HG03354 (cell line): ENCODE measurements around the gene ESR1.
"Not testable (repeated sequence)": the region's sequence is repeated elsewhere in the genome, so short reads cannot be mapped to it uniquely, and the experiment has no call there.

ENCODE experiments used
- ATAC-seq: cut with Tn5 transposase; IDR thresholded peaks from one replicate; pipeline ENCODE4 v1.9.1; 2021; ENCODE audit warnings: mild to moderate bottlenecking; ENCODE audit not compliant: unreplicated experiment, poor library complexity, severe bottlenecking

ESR1 gene

DNA sequence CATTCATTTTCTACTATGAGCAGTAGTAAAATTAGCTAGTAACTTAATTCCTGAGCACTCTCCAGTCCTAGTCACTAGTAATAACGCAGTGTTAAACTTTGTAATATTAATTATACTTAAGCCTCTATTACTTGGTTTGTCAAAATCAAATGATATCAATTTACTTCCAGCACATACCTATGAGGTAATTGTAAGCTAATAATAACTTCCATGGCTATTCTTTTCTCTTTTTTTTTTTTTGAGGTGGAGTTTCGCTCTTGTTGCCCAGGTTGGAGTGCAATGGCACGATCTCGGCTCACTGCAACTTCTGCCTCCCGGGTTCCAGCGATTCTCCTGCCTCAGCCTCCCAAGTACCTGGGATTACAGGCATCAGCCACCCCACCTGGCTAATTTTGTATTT, 219.3 kb downstream of the ESR1 start:
- not testable (repeated sequence) for ATAC-seq

DNA sequence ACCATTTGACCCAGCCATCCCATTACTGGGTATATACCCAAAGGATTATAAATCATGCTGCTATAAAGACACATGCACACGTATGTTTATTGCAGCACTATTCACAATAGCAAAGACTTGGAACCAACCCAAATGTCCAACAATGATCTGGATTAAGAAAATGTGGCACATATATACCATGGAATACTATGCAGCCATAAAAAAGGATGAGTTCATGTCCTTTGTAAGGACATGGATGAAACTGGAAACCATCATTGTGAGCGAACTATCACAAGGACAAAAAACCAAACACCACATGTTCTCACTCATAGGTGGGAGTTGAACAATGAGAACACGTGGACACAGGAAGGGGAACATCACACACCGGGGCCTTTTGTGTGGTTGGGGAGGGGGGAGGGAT, 226.3 kb downstream of the ESR1 start:
- ATAC-seq: not testable (repeated sequence)

DNA sequence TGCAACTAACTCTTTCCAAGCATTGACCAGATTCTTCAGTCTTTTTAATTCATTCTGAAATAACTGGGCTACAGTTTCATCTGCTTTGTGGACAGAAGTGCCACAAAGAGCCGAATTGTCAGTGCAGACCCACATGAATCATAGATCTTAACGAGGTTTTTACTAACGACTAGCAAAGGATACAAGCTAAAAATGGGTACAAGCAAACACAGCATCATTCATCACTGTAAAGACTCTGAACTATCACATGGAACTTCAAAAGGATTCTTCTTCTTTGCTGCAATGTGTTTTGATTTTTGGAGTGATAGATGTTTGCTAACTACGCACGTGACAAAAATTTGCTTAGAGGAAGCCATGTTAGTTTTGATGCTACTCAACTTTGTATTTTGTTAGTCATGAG, 227.1 kb downstream of the ESR1 start:
- ATAC-seq: no peak

DNA sequence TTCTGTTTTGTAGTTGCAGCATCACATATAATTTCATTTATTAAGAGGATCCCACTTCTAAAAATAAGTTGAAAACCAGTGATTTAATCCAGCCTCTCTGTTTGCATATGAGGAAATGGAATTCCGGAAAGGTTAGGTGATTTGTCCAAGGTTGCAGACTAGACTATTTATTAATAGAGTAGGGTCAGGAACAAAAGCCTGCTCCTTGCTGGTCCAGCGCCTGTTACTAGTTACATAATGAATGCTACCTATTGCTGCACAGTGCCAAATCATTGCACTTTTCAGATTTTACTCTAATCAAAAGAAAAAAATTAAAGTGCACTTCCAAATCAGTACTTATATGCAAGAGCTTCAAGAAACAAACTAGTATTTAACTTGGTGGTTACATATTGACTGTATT, 238.6 kb downstream of the ESR1 start:
- ATAC-seq: no peak

DNA sequence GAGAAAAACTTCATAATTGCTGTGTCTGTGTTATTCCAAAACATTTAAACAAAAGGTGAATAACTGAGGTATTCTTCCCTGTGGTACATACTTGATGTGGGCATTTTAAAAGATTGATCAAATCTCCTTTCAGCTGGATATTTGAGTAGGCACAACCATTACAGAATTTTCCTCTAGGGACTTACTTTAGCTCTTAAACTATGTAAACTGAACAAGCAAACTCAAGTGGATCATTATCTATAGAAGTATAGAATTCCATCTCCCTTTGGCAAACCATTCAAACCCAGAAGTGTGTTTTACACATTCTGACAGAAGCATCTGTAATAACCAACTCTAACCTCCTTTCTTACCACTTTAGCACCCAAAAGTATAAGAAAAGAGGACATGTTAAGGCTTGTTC, 241.4 kb downstream of the ESR1 start:
- no peak for ATAC-seq

DNA sequence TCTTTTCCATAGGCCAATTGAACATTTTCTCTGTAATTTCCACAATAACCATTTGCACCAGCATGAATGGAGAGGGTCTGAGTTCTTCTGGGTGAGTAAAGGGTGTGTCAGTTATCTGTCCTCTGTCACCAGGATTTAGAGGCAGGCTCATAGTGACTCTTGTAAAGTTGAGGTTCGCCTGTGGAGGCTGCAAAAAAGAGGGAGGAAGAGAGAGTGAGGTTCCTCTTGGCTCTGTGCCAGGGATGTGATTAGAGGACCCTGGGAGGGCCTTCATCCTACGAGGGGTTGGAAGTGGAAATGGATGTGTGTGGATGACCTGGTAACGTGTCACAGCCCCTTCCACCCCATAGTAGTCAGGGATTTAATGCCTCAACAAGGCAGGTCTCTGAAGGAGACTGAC, 242.0 kb downstream of the ESR1 start:
- no peak for ATAC-seq

DNA sequence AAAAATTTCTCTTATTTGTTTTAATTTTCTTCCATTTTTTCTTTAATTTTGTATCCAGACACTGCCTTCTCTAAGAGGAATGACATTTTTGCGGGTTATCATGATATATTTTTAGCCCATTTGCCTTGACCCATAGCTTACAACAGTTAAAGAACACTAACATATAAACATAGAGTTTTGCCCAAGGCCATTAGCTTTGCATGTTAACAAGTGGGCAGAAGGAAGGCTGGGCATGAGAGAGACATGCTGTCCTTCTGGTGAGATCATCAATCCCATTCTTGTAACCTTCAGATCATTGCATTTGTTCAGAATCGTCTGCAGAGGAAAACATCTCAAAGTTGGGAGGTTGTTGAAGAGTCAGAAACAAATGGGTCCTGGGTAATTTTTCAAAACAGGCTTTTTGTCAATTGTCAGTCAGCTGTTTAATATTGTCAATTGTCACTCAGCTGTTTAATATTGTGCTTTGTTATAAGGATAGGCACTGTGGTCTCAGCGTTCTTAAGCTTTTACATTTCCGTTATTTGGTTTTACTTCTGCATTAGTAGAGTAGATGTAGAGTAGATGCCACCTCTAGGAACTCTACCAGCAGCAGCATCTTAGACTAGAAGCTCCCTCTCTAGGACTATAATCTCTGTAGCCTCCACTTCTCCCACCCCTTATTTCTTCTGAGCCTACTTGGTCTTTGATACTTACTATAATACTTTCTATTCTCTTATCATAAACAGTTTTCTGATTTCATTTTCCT, 243.1 kb downstream of the ESR1 start:
- ATAC-seq: no peak

DNA sequence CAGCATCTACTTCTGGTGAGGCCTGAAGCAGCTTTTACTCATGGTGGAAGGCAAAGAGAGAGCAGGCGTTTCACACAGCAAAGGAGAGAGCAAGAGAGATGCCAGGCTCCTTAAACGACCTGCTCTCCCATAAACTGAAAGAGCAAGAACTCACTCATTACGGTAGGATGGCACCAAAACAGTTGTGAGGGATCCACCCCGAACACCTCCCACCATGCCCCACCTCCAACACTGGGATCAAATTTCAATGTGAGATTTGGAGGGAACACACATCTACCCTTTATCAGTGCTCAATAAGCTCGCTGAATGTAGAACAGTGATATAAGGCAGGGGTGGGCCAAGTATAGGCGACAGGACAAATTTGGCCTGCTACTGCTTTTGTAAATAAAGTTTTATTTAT, 244.6 kb downstream of the ESR1 start:
- ATAC-seq: no peak

DNA sequence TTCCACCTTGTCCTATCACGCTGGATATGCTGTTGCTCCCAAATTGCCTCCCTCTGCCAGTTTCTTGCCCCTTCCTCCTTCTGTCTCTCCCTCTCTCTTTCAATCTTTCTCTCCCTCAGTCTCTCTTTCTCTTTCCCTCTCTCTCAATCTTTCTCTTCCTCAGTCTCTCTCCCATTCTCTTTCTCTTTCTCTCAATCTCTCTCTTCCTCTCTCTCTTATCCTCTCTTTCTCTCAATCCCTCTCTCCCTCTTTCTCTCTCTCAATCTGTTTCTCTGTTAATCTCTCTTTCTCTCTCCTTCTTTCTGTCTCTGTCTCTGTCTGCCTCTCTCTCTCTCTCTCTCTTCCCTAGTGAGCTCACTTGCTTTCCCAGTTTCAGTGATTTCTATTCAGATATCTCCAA, 245.8 kb downstream of the ESR1 start:
- no peak for ATAC-seq

DNA sequence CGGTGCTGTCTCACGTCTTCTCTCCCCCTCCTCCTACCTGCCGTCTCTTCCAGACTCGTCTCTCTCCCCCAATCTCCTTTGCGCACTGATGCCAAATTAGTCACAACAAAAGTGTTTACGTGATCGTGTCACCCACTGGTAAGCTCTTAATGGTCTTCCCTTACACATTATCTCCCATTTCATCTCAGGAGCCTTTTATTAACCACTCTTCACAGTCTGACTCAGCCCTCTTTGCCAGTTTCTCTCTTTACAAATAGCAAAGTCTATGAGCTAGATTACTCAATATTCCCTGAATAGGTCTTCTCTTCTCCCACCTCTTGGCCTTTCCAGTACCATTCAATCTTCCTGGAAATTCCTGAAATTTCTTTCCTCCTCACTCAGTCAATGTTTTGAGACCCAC, 247.0 kb downstream of the ESR1 start:
- ATAC-seq: no peak

DNA sequence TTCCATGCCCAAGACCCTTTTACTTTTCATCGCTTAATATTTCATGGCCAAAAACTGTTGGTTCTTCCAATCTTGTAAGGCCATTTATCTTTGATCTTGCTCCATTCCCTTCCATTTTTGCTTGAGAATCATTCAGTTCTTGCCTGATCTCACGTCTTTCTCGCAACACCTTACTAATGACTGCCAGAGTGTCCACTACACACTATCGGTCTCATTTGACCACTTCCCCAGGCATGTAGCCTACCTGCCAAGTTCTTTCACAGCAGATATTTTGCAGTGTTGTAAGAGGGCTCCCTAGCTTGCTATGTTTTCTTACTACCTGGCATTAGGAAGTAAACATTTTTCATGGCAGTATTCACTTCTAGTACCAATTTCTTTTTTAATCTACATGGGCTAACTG, 248.0 kb downstream of the ESR1 start:
- ATAC-seq: no peak

DNA sequence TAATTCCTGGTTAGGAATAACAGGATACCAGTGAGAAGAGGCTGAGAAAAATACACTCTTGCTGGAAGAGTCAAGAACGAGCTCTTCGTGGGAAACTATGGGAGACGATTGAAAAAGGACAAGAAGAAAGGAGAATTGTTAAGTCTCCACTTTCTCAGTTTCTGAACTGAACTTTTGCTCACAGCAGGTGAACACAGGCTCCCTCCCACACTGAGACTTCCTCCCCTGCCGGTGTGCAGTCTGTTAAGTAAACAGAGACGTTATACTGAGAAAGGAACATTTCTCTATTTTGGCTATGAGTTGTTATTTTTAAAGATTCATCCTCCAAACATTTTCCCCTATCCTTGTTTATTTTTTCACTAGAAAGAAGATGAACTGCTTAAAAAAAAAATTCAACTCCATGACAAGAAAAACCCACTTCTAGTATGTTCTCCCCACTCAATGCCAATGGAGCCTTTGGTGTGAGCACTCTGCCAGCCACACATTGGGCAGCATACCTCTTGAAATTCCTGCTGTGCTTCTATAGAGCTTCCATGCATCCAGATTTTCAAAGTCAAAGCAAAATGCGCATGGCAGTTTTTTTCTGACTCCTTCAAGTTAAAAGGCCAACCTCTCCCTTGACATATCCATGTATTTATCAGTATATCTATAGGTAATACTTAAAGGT, 250.5 kb downstream of the ESR1 start:
- ATAC-seq: peak; percentile 37

DNA sequence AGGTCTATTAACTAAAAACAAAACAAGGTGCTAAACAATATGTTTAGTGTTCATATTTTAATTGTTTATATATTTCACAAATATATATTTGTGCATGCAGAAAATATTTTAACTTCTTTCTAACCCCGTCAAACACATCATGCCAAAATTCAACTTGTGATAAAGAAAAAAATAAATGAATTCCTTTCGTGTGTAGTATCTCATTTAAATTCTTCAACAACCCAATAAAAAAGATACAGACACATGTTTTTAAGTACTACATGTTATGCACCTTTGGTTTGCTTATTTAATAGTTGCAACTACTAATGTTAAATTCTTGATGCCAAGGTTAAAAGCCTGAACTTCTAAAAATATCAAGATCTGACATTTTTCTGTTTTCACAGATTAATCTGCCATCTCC, 252.4 kb downstream of the ESR1 start:
- ATAC-seq: no peak

DNA sequence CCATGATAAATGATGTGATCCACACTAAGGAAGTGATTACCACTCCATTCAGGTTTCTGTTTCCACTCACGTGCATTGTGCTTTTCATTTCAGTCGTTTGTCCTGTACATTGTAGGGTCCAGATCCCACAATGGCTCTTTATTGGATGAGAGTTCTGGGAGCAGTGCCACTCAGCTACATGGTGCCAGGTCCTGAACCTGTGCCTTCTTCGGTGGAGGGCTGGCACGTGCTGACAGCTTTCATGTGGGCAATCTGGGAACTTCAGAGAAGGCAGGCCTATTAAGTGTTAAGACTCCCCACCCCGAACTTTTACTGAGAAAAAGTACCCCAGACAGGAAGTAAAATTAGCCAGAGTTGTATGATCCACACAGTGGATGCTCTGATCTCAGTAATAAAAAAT, 255.0 kb downstream of the ESR1 start:
- ATAC-seq: no peak

DNA sequence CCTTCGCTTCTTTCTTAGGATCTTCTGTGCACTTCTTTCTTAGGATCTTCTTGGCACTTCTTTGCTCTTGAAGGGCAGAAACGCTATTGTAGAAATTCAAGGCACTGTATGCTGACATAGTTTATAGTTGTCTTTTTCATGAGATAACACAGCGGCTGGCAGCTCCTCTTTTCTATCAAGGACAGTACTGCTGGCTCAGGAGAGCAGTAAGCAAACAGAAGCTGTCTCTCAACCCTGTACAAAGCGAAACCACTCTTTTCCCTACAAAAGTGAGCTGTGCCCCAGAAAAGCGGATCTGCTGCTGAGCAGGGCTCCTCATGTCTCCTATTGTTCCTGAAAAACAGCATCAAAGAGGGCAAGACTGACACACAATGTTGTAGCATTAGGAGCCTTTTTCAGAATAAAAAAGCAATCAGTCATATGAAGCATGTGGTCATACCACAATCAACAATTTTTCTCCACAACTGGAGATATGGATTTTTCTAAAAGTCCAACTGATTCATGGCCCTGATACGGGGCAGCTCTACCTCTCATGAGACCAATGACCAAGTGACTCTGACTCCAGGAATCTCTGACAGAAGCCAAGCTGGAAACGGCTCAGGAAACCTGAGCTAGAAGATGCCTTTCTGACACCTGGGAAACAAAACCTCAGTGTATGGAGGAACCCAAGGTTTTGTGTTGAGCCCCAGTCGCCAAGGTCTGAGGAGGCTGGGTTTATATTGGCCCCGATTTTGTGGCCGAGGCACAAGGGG, 255.9 kb downstream of the ESR1 start:
- ATAC-seq: no peak

DNA sequence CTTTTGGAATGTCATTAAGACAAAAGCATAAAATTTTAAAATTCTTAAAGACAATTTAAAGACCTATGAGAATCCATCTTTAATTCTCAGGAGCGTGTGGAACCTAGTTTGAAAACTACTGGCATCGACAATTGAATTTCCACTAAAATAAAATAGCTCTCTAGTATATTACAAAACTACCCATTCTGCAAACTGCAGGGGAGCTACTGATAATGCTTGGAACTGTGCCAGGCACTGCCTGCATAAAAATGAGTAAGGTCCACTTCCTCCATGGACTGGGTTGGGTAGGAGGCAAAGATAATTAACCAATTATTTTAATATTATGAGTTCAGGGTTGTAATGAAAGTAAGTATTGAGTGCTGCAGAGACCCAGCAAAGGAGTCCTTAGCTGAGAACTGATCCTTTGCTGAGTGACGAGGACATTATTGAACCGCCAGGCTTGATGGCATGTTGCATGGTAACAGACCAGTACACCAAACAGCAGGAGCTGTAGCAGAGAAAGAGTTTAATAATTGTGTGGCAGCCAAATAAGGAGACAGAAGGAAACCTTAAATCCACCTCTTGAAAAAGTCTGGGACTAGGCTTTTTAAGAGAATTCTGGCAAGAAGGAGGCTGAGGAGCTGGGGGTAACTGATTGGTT, 261.3 kb downstream of the ESR1 start:
- no peak for ATAC-seq

DNA sequence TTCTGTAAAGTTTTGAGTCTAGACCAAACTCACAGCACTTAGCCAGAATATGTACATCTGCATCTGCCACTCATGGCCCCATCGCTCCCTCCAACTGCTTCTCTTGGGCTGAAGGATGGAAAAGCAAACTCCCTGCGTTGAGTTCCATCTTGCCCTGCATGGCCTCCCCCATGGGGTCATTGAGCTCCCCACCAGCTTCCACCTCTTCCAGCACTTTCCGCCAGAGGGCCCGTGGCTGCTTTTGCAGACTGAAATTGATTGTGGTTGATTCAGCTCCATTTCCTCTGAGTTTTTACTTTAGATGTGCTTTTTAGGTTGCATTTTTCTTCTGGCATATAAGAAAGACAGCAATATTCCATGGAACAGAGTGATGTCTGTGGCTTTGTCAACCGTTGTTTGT, 263.1 kb downstream of the ESR1 start:
- no peak for ATAC-seq

DNA sequence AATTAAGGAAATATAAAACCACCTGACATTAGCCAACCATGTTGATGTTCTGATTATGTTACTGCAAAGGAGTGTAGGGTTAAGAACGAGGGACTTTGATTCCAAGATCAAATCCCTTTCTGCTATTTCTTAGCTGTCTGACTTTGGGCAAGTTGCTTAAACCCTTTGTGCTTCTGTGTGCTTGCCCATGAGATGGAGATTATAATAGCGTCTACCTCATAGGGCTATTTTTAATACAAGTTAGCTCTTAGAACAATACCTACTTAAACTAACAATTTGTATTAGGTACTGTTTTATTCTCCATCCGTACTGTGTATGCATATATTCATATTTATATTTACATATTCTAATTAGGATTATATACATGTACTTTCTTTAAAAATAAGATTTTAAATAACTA, 263.8 kb downstream of the ESR1 start:
- no peak for ATAC-seq

DNA sequence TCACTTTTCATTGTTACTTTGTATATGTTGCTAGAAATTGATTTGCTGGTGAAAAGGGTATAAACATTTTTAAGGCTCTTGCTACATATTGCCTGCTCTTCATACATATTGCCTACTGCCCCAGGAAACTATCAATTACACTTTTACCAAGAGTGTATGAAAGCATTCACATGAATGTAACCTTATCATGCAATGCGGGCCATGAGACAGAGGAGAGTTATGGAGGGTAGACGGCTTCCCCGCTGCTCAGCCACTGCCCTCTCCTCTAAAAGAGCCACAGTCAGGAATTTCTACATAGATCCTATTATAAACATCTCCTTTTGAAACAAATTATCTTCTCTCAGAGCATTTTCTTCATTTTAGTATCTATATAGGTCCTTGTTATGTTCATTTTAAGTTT, 264.4 kb downstream of the ESR1 start:
- ATAC-seq: no peak

DNA sequence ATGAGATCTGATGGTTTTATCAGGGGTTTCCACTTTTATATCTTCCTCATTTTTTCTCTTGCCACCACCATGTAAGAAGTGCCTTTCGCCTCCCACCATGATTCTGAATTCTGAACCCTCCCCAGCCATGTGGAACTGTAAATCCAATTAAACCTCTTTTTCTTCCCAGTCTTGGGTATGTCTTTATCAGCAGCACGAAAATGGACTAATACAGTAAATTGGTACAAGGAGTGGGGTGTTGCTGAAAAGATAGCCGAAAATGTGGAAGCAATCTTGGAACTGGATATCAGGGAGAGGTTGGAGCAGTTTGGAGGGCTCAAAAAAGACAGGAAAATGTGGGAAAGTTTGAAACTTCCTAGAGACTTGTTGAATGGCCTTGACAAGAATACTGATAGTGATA, 268.8 kb downstream of the ESR1 start:
- not testable (repeated sequence) for ATAC-seq

DNA sequence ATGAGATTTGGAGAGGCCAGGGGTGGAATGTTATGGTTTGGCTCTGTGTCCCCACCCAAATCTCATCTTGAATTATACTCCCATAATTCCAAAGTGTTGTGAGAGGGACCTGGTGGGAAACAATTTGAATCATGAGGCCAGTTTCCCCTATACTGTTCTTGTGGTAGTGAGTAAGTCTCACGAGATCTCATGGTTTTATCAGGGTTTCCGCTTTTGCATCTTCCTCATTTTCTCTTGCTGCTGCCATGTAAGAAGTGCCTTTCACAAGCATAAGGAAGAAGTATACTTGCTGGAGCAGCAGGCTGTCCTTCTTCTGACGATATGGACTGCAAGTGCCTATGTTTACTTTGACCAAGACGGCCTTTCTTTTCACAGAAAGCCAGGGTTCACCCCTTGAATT, 270.5 kb downstream of the ESR1 start:
- ATAC-seq: no peak
